Activated CD4-positive, alpha-beta T cell treated with anti-CD3 and anti-CD28 coated beads, Interleukin-2, amount 50 U/mL, for 24 hours (primary cell): ENCODE results near the gene ANAPC2.

ENCODE experiments used
- DNase-seq, 2 donors: peaks; one replicate each; pipeline ENCODE4 v3.0.0-alpha.2; 2020; ENCODE audit warnings: low read depth in 1 of 2, low spot score in 1 of 2

The ANAPC2 gene

GRCh38 chr9:137178201-137178938, 10.0 kb downstream of the ANAPC2 start:
- DNase-seq = no peak

GRCh38 chr9:137176302-137177182, 11.8 kb downstream of the ANAPC2 start:
- no peak for DNase-seq

GRCh38 chr9:137175345-137175961, 12.9 kb downstream of the ANAPC2 start:
- DNase-seq = no peak

- no peak for DNase-seq
Observed at GRCh38 chr9:137174722-137175293, 13.6 kb downstream of the ANAPC2 start.

GRCh38 chr9:137173796-137174664, 14.3 kb downstream of the ANAPC2 start:
- DNase-seq = no peak

GRCh38 chr9:137172901-137173795, 15.2 kb downstream of the ANAPC2 start:
- DNase-seq = no peak

- DNase-seq = no peak
Observed at GRCh38 chr9:137171149-137171900, 17.0 kb downstream of the ANAPC2 start.

GRCh38 chr9:137170486-137171148, 17.7 kb downstream of the ANAPC2 start:
- no peak for DNase-seq

GRCh38 chr9:137169896-137170358, 18.4 kb downstream of the ANAPC2 start, which contains the start of gene LRRC26:
Gene LRRC26, minus strand, starts transcription at chr9:137170051. Its CDS starts 108 bp downstream, at chr9:137169943.
- DNase-seq = no peak

GRCh38 chr9:137168904-137169856, 19.2 kb downstream of the ANAPC2 start:
- no peak for DNase-seq

GRCh38 chr9:137168573-137168903, 19.8 kb downstream of the ANAPC2 start:
- no peak for DNase-seq

GRCh38 chr9:137167747-137168572, 20.4 kb downstream of the ANAPC2 start:
- no peak for DNase-seq

- no peak for DNase-seq
Observed at GRCh38 chr9:137167277-137167746, 21.0 kb downstream of the ANAPC2 start.

GRCh38 chr9:137166380-137167229, 21.8 kb downstream of the ANAPC2 start:
- DNase-seq = no peak

GRCh38 chr9:137165250-137165836, 23.0 kb downstream of the ANAPC2 start:
- DNase-seq = no peak
